ENCODE measurements around the gene KIAA1755.
"Not testable (repeated sequence)": the region's sequence is repeated elsewhere in the genome, so short reads cannot be mapped to it uniquely, and the experiment has no call there.

The KIAA1755 gene

GRCh38 chr20:38283236-38283635, 22.7 kb upstream of the KIAA1755 start:
- Histone ChIP-seq H3K27ac (ENCODE audit: low read depth, low read length) (no peak overlapping the region), H3K4me2 (ENCODE audit: low read depth, low read length, poor library complexity, severe bottlenecking) (no peak overlapping the region), H3K4me3 (ENCODE audit: insufficient read depth, low read length, poor library complexity, severe bottlenecking) (no peak overlapping the region), H3K9ac (ENCODE audit: low read length) (no peak overlapping the region), H2AFZ (ENCODE audit: low read depth, low read length, severe bottlenecking) (no peak overlapping the region), H3K27me3 (ENCODE audit: low read length) (no peaks in the 10 kb centered on the region), H3K9me2 (replicated peaks; ENCODE audit: insufficient read depth, low read length) (no peaks in the 10 kb centered on the region), H3K36me3 (ENCODE audit: low read length) (no peaks in the 10 kb centered on the region), H4K20me1 (ENCODE audit: low read depth, low read length) (no peaks in the 10 kb centered on the region), H3K79me2 (ENCODE audit: insufficient read depth, low read length) (no peaks in the 10 kb centered on the region), H3K9me3 (ENCODE audit: insufficient read depth, low read length) (no peaks in the 10 kb centered on the region), H3F3A (ENCODE audit: insufficient read depth) (no peaks in the 10 kb centered on the region)
- no peak for TF ChIP-seq EZH2phosphoT487 (conservative IDR thresholded peaks at IDR 0.05; ENCODE audit: low read length)
- TF ChIP-seq CTCF (IDR thresholded peaks at IDR 0.05; ENCODE audit: insufficient read depth, low read length, poor library complexity, severe bottlenecking) = no peak

- not testable (repeated sequence) for H3K27me3 ChIP-seq (ENCODE audit: low read length); H2AFZ ChIP-seq (ENCODE audit: low read depth, low read length, severe bottlenecking); H3K36me3 ChIP-seq (ENCODE audit: low read length); H4K20me1 ChIP-seq (ENCODE audit: low read depth, low read length); H3F3A ChIP-seq (ENCODE audit: insufficient read depth); H3K79me2 ChIP-seq (ENCODE audit: insufficient read depth, low read length); H3K9me2 ChIP-seq (replicated peaks; ENCODE audit: insufficient read depth, low read length); H3K9me3 ChIP-seq (ENCODE audit: insufficient read depth, low read length); H3K4me3 ChIP-seq (ENCODE audit: insufficient read depth, low read length, poor library complexity, severe bottlenecking); H3K4me2 ChIP-seq (ENCODE audit: low read depth, low read length, poor library complexity, severe bottlenecking); H3K27ac ChIP-seq (ENCODE audit: low read depth, low read length); H3K9ac ChIP-seq (ENCODE audit: low read length)
- peak; percentile 9 for TF ChIP-seq CTCF (IDR thresholded peaks at IDR 0.05; ENCODE audit: insufficient read depth, low read length, poor library complexity, severe bottlenecking)
Measured at GRCh38 chr20:38281176-38281915, 20.8 kb upstream of the KIAA1755 start.

- TF ChIP-seq CTCF (IDR thresholded peaks at IDR 0.05; ENCODE audit: insufficient read depth, low read length, poor library complexity, severe bottlenecking) = no peak
- TF ChIP-seq EZH2phosphoT487 (conservative IDR thresholded peaks at IDR 0.05; ENCODE audit: low read length) = no peak
- H3K36me3 ChIP-seq (ENCODE audit: low read length) = no peaks in the 10 kb centered on the region
- no peak overlapping the region for H3K9ac ChIP-seq (ENCODE audit: low read length)
- no peak overlapping the region for H2AFZ ChIP-seq (ENCODE audit: low read depth, low read length, severe bottlenecking)
- H3K4me2 ChIP-seq (ENCODE audit: low read depth, low read length, poor library complexity, severe bottlenecking) = no peak overlapping the region
- H3K4me3 ChIP-seq (ENCODE audit: insufficient read depth, low read length, poor library complexity, severe bottlenecking) = no peak overlapping the region
- H4K20me1 ChIP-seq (ENCODE audit: low read depth, low read length) = no peaks in the 10 kb centered on the region
- no peaks in the 10 kb centered on the region for H3K27me3 ChIP-seq (ENCODE audit: low read length)
- H3K9me3 ChIP-seq (ENCODE audit: insufficient read depth, low read length) = no peaks in the 10 kb centered on the region
- H3K79me2 ChIP-seq (ENCODE audit: insufficient read depth, low read length) = no peaks in the 10 kb centered on the region
- no peaks in the 10 kb centered on the region for H3K9me2 ChIP-seq (replicated peaks; ENCODE audit: insufficient read depth, low read length)
- no peak overlapping the region for H3K27ac ChIP-seq (ENCODE audit: low read depth, low read length)
- H3F3A ChIP-seq (ENCODE audit: insufficient read depth) = no peaks in the 10 kb centered on the region
Measured at GRCh38 chr20:38278763-38279162, 18.2 kb upstream of the KIAA1755 start.

Data from SU-DHL-6 (cell line).